SH-SY5Y (cell line): ENCODE results near the gene ADAMTSL3.

Experiments used
- GATA2 ChIP-seq: IDR thresholded peaks from 2 replicates; pipeline ENCODE4 v1.6.1; 2011; ENCODE audit warnings: mild to moderate bottlenecking, low read depth, low read length
- GATA3 ChIP-seq: IDR thresholded peaks from 2 replicates; pipeline ENCODE4 v1.6.1; 2011; ENCODE audit warnings: low read depth, mild to moderate bottlenecking, low read length, moderate library complexity

ADAMTSL3 gene

GRCh38 chr15:83650831-83651230 is 3.1 kb upstream of the ADAMTSL3 start:
- no peak for TF ChIP-seq GATA2
- TF ChIP-seq GATA3: no peak

GRCh38 chr15:83651541-83651940 is 2.4 kb upstream of the ADAMTSL3 start:
- no peak for TF ChIP-seq GATA3
- no peak for TF ChIP-seq GATA2

- TF ChIP-seq GATA2: no peak
- TF ChIP-seq GATA3: no peak
Observed at GRCh38 chr15:83652626-83653204, 1.2 kb upstream of the ADAMTSL3 start.

GRCh38 chr15:83653288-83653638 is 660 bp upstream of the ADAMTSL3 start:
- TF ChIP-seq GATA2 (no peak), GATA3 (no peak)

GRCh38 chr15:83654379-83655236 is 685 bp downstream of the ADAMTSL3 start:
- no peak for TF ChIP-seq GATA2
- TF ChIP-seq GATA3: no peak

- TF ChIP-seq GATA3 (no peak), GATA2 (no peak)
Observed at GRCh38 chr15:83655237-83655616, 1.3 kb downstream of the ADAMTSL3 start.

GRCh38 chr15:83656192-83656591 is 2.3 kb downstream of the ADAMTSL3 start:
- no peak for TF ChIP-seq GATA2
- no peak for TF ChIP-seq GATA3

- TF ChIP-seq GATA2: no peak
- TF ChIP-seq GATA3: no peak
Observed at GRCh38 chr15:83656943-83657528, 3.1 kb downstream of the ADAMTSL3 start.

GRCh38 chr15:83657549-83657948 is 3.6 kb downstream of the ADAMTSL3 start:
- TF ChIP-seq GATA3 (no peak), GATA2 (no peak)

- TF ChIP-seq GATA3 (no peak), GATA2 (no peak)
Observed at GRCh38 chr15:83658430-83659416, 4.8 kb downstream of the ADAMTSL3 start.

- TF ChIP-seq GATA3 (no peak), GATA2 (no peak)
Observed at GRCh38 chr15:83659417-83659812, 5.5 kb downstream of the ADAMTSL3 start.

- TF ChIP-seq GATA2: no peak
- TF ChIP-seq GATA3: no peak
Observed at GRCh38 chr15:83665480-83665879, 11.6 kb downstream of the ADAMTSL3 start.

- TF ChIP-seq GATA2 (no peak), GATA3 (no peak)
Observed at GRCh38 chr15:83670672-83671229, 16.8 kb downstream of the ADAMTSL3 start.
